Endothelial cell (in vitro differentiated cells): ENCODE data around the gene CCNY. TPM values are rescaled to one million over a fixed set of nuclear protein-coding genes. Genes with fewer than 3 reads are reported as not detected.

Experiments
- DNase-seq: peaks from one replicate; pipeline ENCODE4 v3.0.0; 2021; ENCODE audit warnings: low spot score
- H3K27ac Mint-ChIP-seq: one replicate; pipeline ENCODE4 v1.8.0; 2021; ENCODE audit warnings: mixed read lengths, inconsistent platforms; ENCODE audit not compliant: unreplicated experiment
- H3K27me3 Mint-ChIP-seq: one replicate; pipeline ENCODE4 v1.8.0; 2021; ENCODE audit warnings: mild to moderate bottlenecking, moderate library complexity, mixed read lengths, inconsistent platforms; ENCODE audit not compliant: unreplicated experiment
- H3K36me3 Mint-ChIP-seq: one replicate; pipeline ENCODE4 v1.8.0; 2021; ENCODE audit warnings: mild to moderate bottlenecking, low read depth, mixed read lengths, inconsistent platforms; ENCODE audit not compliant: unreplicated experiment
- H3K4me1 Mint-ChIP-seq: one replicate; pipeline ENCODE4 v1.8.0; 2021; ENCODE audit warnings: mild to moderate bottlenecking, mixed read lengths, inconsistent platforms; ENCODE audit not compliant: unreplicated experiment
- H3K4me3 Mint-ChIP-seq: one replicate; pipeline ENCODE4 v1.8.0; 2021; ENCODE audit warnings: mild to moderate bottlenecking, mixed read lengths, inconsistent platforms; ENCODE audit not compliant: unreplicated experiment
- H3K9me3 Mint-ChIP-seq: one replicate; pipeline ENCODE4 v1.8.0; 2021; ENCODE audit warnings: mixed read lengths, inconsistent platforms; ENCODE audit not compliant: unreplicated experiment
- CTCF ChIP-seq: fragments of 200-600 bp; sonication (generic); IDR thresholded peaks from one replicate; pipeline ENCODE4 v1.5.0; 2021; ENCODE audit warnings: antibody characterized with exemption; ENCODE audit not compliant: unreplicated experiment
- total RNA-seq: library from RNA; stranded (reverse); fragmentation: NEBNext Ultra II Directional; extraction: Animal tissue kit (Norgen Biotek cat#: 25700); gene quantifications from one replicate; pipeline ENCODE4 v1.2.1, GENCODE V29; 2021; ENCODE audit not compliant: unreplicated experiment

CCNY gene
- total RNA-seq, 1 donor from 2014 or later: 169 TPM

GRCh38 chr10:35387768-35388167 lies 51.5 kb downstream of the CCNY start:
- Mint-ChIP-seq H3K36me3 (peaks cover 42% of the 10 kb centered on the region), H3K27me3 (peaks cover 6% of the 10 kb centered on the region), H3K27ac (peak overlapping the region; percentile 57), H3K4me1 (peaks cover 64% of the 10 kb centered on the region), H3K4me3 (no peak overlapping the region), H3K9me3 (peaks cover 15% of the 10 kb centered on the region)
- no peak for TF ChIP-seq CTCF
- no peak for DNase-seq

GRCh38 chr10:35388197-35388596 lies 51.9 kb downstream of the CCNY start:
- Mint-ChIP-seq H3K27me3 (peaks cover 7% of the 10 kb centered on the region), H3K4me3 (no peak overlapping the region), H3K27ac (peak overlapping the region; percentile 57), H3K4me1 (peaks cover 65% of the 10 kb centered on the region), H3K9me3 (peaks cover 15% of the 10 kb centered on the region), H3K36me3 (peaks cover 42% of the 10 kb centered on the region)
- no peak for TF ChIP-seq CTCF
- no peak for DNase-seq

GRCh38 chr10:35388682-35389081 lies 52.4 kb downstream of the CCNY start:
- DNase-seq: no peak
- Mint-ChIP-seq H3K4me1 (peaks cover 66% of the 10 kb centered on the region), H3K36me3 (peaks cover 42% of the 10 kb centered on the region), H3K27ac (no peak overlapping the region), H3K9me3 (peaks cover 15% of the 10 kb centered on the region), H3K27me3 (peaks cover 11% of the 10 kb centered on the region), H3K4me3 (no peak overlapping the region)
- TF ChIP-seq CTCF: no peak

- Mint-ChIP-seq H3K27me3 (peaks cover 12% of the 10 kb centered on the region), H3K4me1 (peaks cover 68% of the 10 kb centered on the region), H3K4me3 (no peak overlapping the region), H3K27ac (no peak overlapping the region), H3K36me3 (peaks cover 42% of the 10 kb centered on the region), H3K9me3 (peaks cover 15% of the 10 kb centered on the region)
- no peak for DNase-seq
- no peak for TF ChIP-seq CTCF
These were observed 54.0 kb downstream of the CCNY start for GRCh38 chr10:35390161-35390840.

GRCh38 chr10:35390843-35391152 lies 54.5 kb downstream of the CCNY start:
- Mint-ChIP-seq H3K36me3 (peaks cover 41% of the 10 kb centered on the region), H3K9me3 (peaks cover 15% of the 10 kb centered on the region), H3K27ac (peak overlapping the region; percentile 83), H3K4me1 (peaks cover 68% of the 10 kb centered on the region), H3K27me3 (peaks cover 12% of the 10 kb centered on the region), H3K4me3 (no peak overlapping the region)
- no peak for DNase-seq
- no peak for TF ChIP-seq CTCF
